K562 (cell line): Measurements from ENCODE around the gene ZFAND6. TPM values are rescaled to one million over a fixed set of nuclear protein-coding genes. Genes with fewer than 3 reads are reported as not detected.
"Not testable (repeated sequence)": the region's sequence is repeated elsewhere in the genome, so short reads cannot be mapped to it uniquely, and the experiment has no call there.

Source experiments
- CBFA2T3 ChIP-seq: fragments of 450-650 bp; IDR thresholded peaks from 2 replicates; pipeline ENCODE4 v1.6.1; 2017
- CBX1 ChIP-seq: sonication (generic); IDR thresholded peaks from 2 replicates; pipeline ENCODE4 v1.6.1; 2016; ENCODE audit warnings: antibody characterized with exemption, low read depth, mild to moderate bottlenecking
- CEBPB ChIP-seq: fragments of 450-650 bp; IDR thresholded peaks from 2 replicates; pipeline ENCODE4 v1.6.1; 2016; ENCODE audit warnings: missing genetic modification characterization, missing compliant biosample characterization
- HDAC2 ChIP-seq: fragments of 450-650 bp; IDR thresholded peaks from 2 replicates; pipeline ENCODE4 v1.6.1; 2016; ENCODE audit warnings: mild to moderate bottlenecking
- RBM25 ChIP-seq: fragments of 200-400 bp; formaldehyde crosslinking; IDR thresholded peaks from 2 replicates; pipeline ENCODE4 v1.6.1; 2018; ENCODE audit warnings: low read length, low read depth, moderate library complexity; ENCODE audit not compliant: severe bottlenecking
- REST ChIP-seq, 2 experiments: fragments of 450-650 bp; formaldehyde crosslinking in 1 of 2; IDR thresholded peaks; 2 replicates each; pipeline versions ENCODE4 v1.4.0 to v1.6.1; 2014 to 2020; ENCODE audit warnings: mild to moderate bottlenecking in 2 of 2, borderline replicate concordance in 1 of 2, low read depth in 1 of 2
- USF2 ChIP-seq: sonication (generic); formaldehyde crosslinking; IDR thresholded peaks from 2 replicates; pipeline ENCODE4 v1.5.0; 2020; ENCODE audit warnings: missing genetic modification reagents
- VEZF1 ChIP-seq: fragments of 200-800 bp; sonication (Bioruptor generic); IDR thresholded peaks from 2 replicates; pipeline ENCODE4 v1.6.1; 2017; ENCODE audit warnings: missing genetic modification characterization, missing compliant biosample characterization
- polyA plus RNA-seq, 8 experiments: library from polyadenylated mRNA; depleted of rRNA in 4 of 8; stranded (reverse) in 5 of 8; unstranded in 3 of 8; fragments of >200 nt; fragmentation: Nextera tagmentation in 2 of 8; fragmentation: Illumina TruSeq in 1 of 8; extraction: Ambion mirVana in 2 of 8; extraction: Trizol in 1 of 8; gene quantifications; 2 replicates each; pipeline versions ENCODE4 v1.2.1 to v1.2.3, GENCODE V29; 2011 to 2014; ENCODE audit warnings: inconsistent platforms in 1 of 8, missing spikeins in 1 of 8
- total RNA-seq, 7 experiments: library from RNA; depleted of rRNA in 6 of 7; stranded (reverse); fragments of >200 nt in 6 of 7; fragmentation: Illumina TruSeq in 2 of 7; extraction: Trizol in 2 of 7; gene quantifications; 2 replicates each; pipeline versions ENCODE4 v1.2.1 to v1.2.3, GENCODE V29; 2011 to 2021; ENCODE audit warnings: low replicate concordance in 1 of 7

The ZFAND6 gene
- total and polyA plus RNA-seq, 9 of the 15 experiments (the other 6 are each of a cell fraction or from before 2014, with no cell fraction given): 53.9 to 206 (median 88.9) TPM

- TF ChIP-seq HDAC2 (peak; percentile 98), REST (IDR thresholded peaks at IDR 0.05; ENCODE audit: borderline replicate concordance) (peak; percentile 38; the same call in 1 of the 2 replicates), CBFA2T3 (peak; percentile 96), RBM25 (peak; percentile 97), CEBPB (tag) (peak; percentile 73), CBX1 (peak; percentile 94; the same call in 1 of the 2 replicates), USF2 (CRISPR knock-in tag) (peak; percentile 78), VEZF1 (CRISPR knock-in tag) (peak; percentile 97)
- not testable (repeated sequence) for TF ChIP-seq REST (CRISPR knock-in tag; IDR thresholded peaks at IDR 0.05; ENCODE audit: low read depth)
Observed at GRCh38 chr15:80155378-80156175, 96.1 kb downstream of the ZFAND6 start (continued).
